CD4-positive, alpha-beta T cell (primary cell): Measurements from ENCODE around the gene PTPRN2. TPM values are rescaled to one million over a fixed set of nuclear protein-coding genes. Genes with fewer than 3 reads are reported as not detected.

Experiments
- ATAC-seq: fragments of 200-7000 bp; cut with Tn5 transposase; one replicate; pipeline ENCODE4 v1.10.0; 2022; ENCODE audit warnings: mild to moderate bottlenecking; ENCODE audit not compliant: poor library complexity
- CTCF ChIA-PET: fragments of 350-600 bp; sonication (Branson Sonifier 250); formaldehyde crosslinking; loops from one replicate; lab custom pipeline; 2021; ENCODE audit warnings: antibody characterized with exemption, inconsistent platforms; lab: Charles Lee
- POLR2A ChIA-PET: fragments of 350-600 bp; sonication (Branson Sonifier 250); formaldehyde crosslinking; loops from one replicate; lab custom pipeline; 2021; ENCODE audit warnings: antibody characterized with exemption, inconsistent platforms; lab: Charles Lee
- DNase-seq, 14 experiments: peaks; one replicate each; pipeline ENCODE4 v3.0.0-alpha.2; 2013 to 2020; ENCODE audit warnings: mixed read lengths in 2 of 14
- H3K27ac ChIP-seq, 2 donors: one replicate each; pipeline versions ENCODE4 v1.5.1 to v1.7.0; 2013; ENCODE audit warnings: low read length in 2 of 2, low read depth in 1 of 2, mild to moderate bottlenecking in 1 of 2
- H3K27me3 ChIP-seq, 2 experiments: 1 replicate in 1 of 2; 2 replicates in 1 of 2; pipeline versions ENCODE4 v1.6.1 to v1.7.0; 2013; ENCODE audit warnings: low read length in 2 of 2, control low read depth in 1 of 2, mild to moderate bottlenecking in 1 of 2, moderate library complexity in 1 of 2; ENCODE audit not compliant: insufficient read depth in 2 of 2, control insufficient read depth in 1 of 2
- H3K36me3 ChIP-seq: one replicate; pipeline ENCODE4 v1.6.1; 2013; ENCODE audit warnings: low read length, control low read depth; ENCODE audit not compliant: insufficient read depth
- H3K4me1 ChIP-seq: one replicate; pipeline ENCODE4 v1.6.1; 2013; ENCODE audit warnings: low read length, control low read depth; ENCODE audit not compliant: insufficient read depth
- H3K4me3 ChIP-seq: one replicate; pipeline ENCODE4 v1.5.1; 2013; ENCODE audit warnings: mild to moderate bottlenecking, low read length, moderate library complexity
- H3K9me3 ChIP-seq, 2 experiments: 1 replicate in 1 of 2; 2 replicates in 1 of 2; pipeline versions ENCODE4 v1.6.1 to v1.7.0; 2013; ENCODE audit warnings: low read length in 2 of 2, mild to moderate bottlenecking in 2 of 2, control low read depth in 1 of 2, moderate library complexity in 1 of 2; ENCODE audit not compliant: control insufficient read depth in 1 of 2, insufficient read depth in 1 of 2
- H3K27ac Mint-ChIP-seq: one replicate; pipeline ENCODE4 v1.8.0; 2020; ENCODE audit warnings: mixed read lengths
- H3K27me3 Mint-ChIP-seq: one replicate; pipeline ENCODE4 v1.8.0; 2021; ENCODE audit warnings: mixed read lengths
- H3K36me3 Mint-ChIP-seq: one replicate; pipeline ENCODE4 v1.8.0; 2021; ENCODE audit warnings: low read depth, mixed read lengths
- H3K4me1 Mint-ChIP-seq: one replicate; pipeline ENCODE4 v1.8.0; 2021; ENCODE audit warnings: low read depth, mixed read lengths
- H3K4me3 Mint-ChIP-seq: one replicate; pipeline ENCODE4 v1.8.0; 2020; ENCODE audit warnings: mild to moderate bottlenecking, mixed read lengths
- H3K9me3 Mint-ChIP-seq: one replicate; pipeline ENCODE4 v1.8.0; 2020; ENCODE audit warnings: mixed read lengths
- intact Hi-C, 2 experiments: fragments of 100-400 bp; cut with DNase I in 1 of 2; cut with micrococcal nuclease in 1 of 2; formaldehyde crosslinking; loops; one replicate each; pipeline versions ENCODE4 v1.15.1 to v1.9.0; 2023 to 2025; cut with DNase I, micrococcal nuclease
- total RNA-seq, 174 experiments: library from RNA in 2 of 174; stranded (reverse) in 2 of 174; gene quantifications; one replicate each; pipeline ENCODE4 v1.2.3 and lab custom pipeline; 2021 to 2026
- TF ChIP-seq, protein P1 (sequence below): fragments of 200-600 bp; IDR thresholded peaks from one replicate; pipeline ENCODE4 v1.8.0; 2022; ENCODE audit warnings: antibody characterized with exemption, mild to moderate bottlenecking

Gene PTPRN2
- total RNA-seq, 2 experiments from 2014 or later: 0.34 to 0.44 TPM

DNA sequence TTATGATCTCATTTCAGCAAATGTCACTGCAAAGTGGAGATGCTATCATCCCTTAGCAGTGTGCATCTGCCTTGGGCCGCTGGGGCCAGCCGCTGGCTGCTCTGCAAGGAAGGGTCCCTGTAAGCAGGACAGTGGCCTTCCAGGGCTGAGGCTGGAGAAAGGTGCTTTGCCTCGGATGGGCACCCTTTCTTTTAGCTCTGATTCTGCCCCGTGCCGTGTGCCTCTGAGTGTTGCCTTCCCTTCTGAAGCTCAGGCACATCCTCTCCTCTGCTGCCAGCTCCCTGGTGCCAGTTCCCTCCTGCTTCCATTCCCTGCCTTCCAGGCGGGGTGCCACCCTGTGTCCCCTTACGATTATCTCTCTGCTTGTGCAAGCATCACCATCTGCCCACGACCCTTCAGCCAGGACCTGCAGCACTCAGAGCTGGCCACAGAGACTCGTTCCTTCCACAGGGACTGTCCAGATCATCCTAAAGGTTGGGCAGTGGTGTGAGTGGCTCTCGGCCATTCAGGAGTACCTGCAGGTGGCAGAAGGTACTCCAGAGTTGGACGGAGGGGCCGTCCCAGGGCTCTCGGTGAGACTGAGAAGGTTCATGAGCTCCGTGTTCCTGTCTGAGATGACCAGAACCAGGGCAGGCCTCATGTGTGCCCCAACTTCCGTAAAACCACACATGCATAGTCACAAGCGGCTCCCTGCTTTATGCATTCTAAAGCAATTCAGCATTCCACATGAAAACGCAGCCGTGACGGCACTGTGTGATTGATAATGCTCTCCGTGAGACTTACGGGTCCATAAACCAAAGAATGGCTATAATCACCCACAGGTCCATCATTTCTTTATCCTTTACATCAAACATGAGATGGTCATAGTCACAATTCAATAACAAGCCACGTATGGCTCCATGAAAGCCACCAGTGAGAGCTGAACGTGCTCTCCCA, 879.4 kb downstream of the PTPRN2 start:
- CTCF ChIA-PET: no interaction called here
- no peak overlapping the region for H3K27ac Mint-ChIP-seq
- H3K4me3 ChIP-seq: no peak overlapping the region

DNA sequence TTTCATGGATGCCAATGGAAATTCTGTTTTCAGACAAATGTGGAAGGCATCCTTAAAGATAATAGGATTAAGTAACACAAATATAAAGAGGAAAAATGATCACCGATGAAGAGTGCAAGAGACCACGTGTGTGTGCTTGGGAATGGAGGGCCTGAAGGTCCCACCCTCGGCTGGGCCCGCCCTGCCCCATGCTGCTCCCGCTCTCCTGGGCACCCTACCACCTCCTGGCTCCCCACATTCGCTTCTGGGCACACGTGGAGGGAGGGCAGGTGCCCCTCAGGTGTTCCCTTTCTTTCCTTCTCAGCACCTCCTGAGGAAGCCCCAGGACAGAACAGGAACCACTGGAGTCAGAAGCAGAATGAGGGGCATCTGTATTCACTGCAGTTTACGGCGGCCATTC, 883.3 kb downstream of the PTPRN2 start:
- POLR2A ChIA-PET: no interaction called here
- no peaks in the 10 kb centered on the region for H3K36me3 ChIP-seq
- H3K9me3 ChIP-seq: no peaks in the 10 kb centered on the region
- CTCF ChIA-PET: no interaction called here
- no peak overlapping the region for H3K27ac Mint-ChIP-seq
- no peak for ATAC-seq
- TF ChIP-seq, protein P1, sequence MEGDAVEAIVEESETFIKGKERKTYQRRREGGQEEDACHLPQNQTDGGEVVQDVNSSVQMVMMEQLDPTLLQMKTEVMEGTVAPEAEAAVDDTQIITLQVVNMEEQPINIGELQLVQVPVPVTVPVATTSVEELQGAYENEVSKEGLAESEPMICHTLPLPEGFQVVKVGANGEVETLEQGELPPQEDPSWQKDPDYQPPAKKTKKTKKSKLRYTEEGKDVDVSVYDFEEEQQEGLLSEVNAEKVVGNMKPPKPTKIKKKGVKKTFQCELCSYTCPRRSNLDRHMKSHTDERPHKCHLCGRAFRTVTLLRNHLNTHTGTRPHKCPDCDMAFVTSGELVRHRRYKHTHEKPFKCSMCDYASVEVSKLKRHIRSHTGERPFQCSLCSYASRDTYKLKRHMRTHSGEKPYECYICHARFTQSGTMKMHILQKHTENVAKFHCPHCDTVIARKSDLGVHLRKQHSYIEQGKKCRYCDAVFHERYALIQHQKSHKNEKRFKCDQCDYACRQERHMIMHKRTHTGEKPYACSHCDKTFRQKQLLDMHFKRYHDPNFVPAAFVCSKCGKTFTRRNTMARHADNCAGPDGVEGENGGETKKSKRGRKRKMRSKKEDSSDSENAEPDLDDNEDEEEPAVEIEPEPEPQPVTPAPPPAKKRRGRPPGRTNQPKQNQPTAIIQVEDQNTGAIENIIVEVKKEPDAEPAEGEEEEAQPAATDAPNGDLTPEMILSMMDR: no peak
- H3K9me3 Mint-ChIP-seq: no peaks in the 10 kb centered on the region
- no peaks in the 10 kb centered on the region for H3K36me3 Mint-ChIP-seq
- no peaks in the 10 kb centered on the region for H3K4me1 ChIP-seq
- peak in 1 of 14 experiments; percentile 6 for DNase-seq
- intact Hi-C loops: no loop called here
- no peak overlapping the region for H3K4me3 Mint-ChIP-seq
- peaks cover 70% of the 10 kb centered on the region for H3K27me3 Mint-ChIP-seq
- no peak overlapping the region for H3K4me3 ChIP-seq
- no peaks in the 10 kb centered on the region for H3K4me1 Mint-ChIP-seq
- no peak overlapping the region for H3K27ac ChIP-seq
- peaks cover 24 to 34% of the 10 kb centered on the region in 2 experiments for H3K27me3 ChIP-seq

More for the DNA sequence above, 879.4 kb downstream of the PTPRN2 start:
- DNase-seq (peak in 1 of 14 experiments; percentile 16), ATAC-seq (no peak)
- Mint-ChIP-seq H3K9me3 (no peaks in the 10 kb centered on the region), H3K36me3 (no peaks in the 10 kb centered on the region), H3K27me3 (peaks cover 35% of the 10 kb centered on the region), H3K4me1 (no peaks in the 10 kb centered on the region), H3K4me3 (no peak overlapping the region)
- POLR2A ChIA-PET: no interaction called here
- Histone ChIP-seq H3K9me3 (peaks cover 0 to 4% of the 10 kb centered on the region in 2 experiments), H3K27me3 (peaks cover 5 to 10% of the 10 kb centered on the region in 2 experiments), H3K27ac (no peak overlapping the region), H3K36me3 (no peaks in the 10 kb centered on the region), H3K4me1 (no peaks in the 10 kb centered on the region)
- intact Hi-C loops: loop anchor here in 1 of 2 experiments (5.0 kb wide), 1 partner anchor 66 kb away; no protein-coding TSS in a partner anchor
- TF ChIP-seq, protein P1: no peak

DNA sequence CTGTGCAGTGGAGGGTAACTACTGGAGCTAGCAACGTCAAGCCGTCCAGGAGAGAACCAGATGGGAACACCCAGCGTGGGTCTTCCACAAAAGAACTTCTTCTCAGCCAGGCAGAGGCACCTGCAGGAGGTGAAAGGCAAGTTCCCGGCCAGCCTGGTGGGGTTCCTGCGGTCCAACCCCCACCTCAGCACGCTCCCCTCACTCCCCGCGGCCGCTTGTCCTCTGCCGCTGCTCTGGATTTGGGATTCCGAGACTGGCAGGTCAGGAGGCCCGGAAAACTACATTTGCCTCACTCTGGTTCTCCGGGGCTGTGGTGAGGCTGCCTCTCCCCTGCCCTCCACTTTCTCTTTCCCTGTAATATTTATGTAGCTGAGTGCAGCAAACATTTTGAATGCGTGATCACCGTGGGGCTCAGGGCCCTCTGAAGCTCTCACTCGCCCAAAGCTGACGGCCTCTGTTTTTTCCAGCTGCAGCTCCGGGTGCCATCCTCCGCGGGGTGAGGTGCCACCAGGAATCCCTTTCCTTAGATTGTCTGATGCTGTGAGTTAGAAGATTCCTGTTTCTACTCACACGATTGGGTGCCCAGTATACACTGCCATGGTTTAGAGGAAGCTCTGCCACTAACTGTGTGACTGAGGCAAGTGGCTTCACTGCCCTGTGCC, 884.0 kb downstream of the PTPRN2 start:
- H3K36me3 Mint-ChIP-seq: no peaks in the 10 kb centered on the region
- H3K27ac Mint-ChIP-seq: no peak overlapping the region
- Histone ChIP-seq H3K9me3 (no peaks in the 10 kb centered on the region), H3K36me3 (no peaks in the 10 kb centered on the region), H3K27ac (no peak overlapping the region), H3K4me1 (no peaks in the 10 kb centered on the region), H3K4me3 (no peak overlapping the region), H3K27me3 (peaks cover 24 to 34% of the 10 kb centered on the region in 2 experiments)
- TF ChIP-seq, protein P1: no peak
- H3K4me3 Mint-ChIP-seq: no peak overlapping the region
- ATAC-seq (no peak), DNase-seq (peak in 1 of 14 experiments; percentile 26)
- ChIA-PET POLR2A (no interaction called here), CTCF (no interaction called here)
- intact Hi-C loops: no loop called here
- H3K9me3 Mint-ChIP-seq: no peaks in the 10 kb centered on the region
- peaks cover 73% of the 10 kb centered on the region for H3K27me3 Mint-ChIP-seq
- H3K4me1 Mint-ChIP-seq: no peaks in the 10 kb centered on the region
